Spleen (tissue), 11 donors: ENCODE data around the gene BTN3A1. TPM values are rescaled to one million over a fixed set of nuclear protein-coding genes. Genes with fewer than 3 reads are reported as not detected.

Experiments used
- DNase-seq: peaks from one replicate; pipeline ENCODE4 v3.0.0-alpha.2; 2020
- H3K27ac ChIP-seq, 8 donors: fragments of 200-600 bp; sonication (generic) in 7 of 8; 1 replicate in 4 of 8; 2 replicates in 4 of 8; pipeline versions ENCODE4 v1.5.0 to v1.8.0; 2016 to 2021; ENCODE audit warnings: inconsistent platforms in 4 of 8, mild to moderate bottlenecking in 4 of 8, moderate library complexity in 1 of 8
- H3K27me3 ChIP-seq, 7 donors: fragments of 200-600 bp; sonication (generic) in 6 of 7; replicated peaks in 1 of 7; 1 replicate in 4 of 7; 2 replicates in 3 of 7; pipeline versions ENCODE4 v1.5.0 to v1.8.0; 2016 to 2021; ENCODE audit warnings: inconsistent platforms in 3 of 7, mild to moderate bottlenecking in 1 of 7
- H3K36me3 ChIP-seq, 6 donors: fragments of 200-600 bp; sonication (generic) in 5 of 6; 1 replicate in 4 of 6; 2 replicates in 2 of 6; pipeline versions ENCODE4 v1.5.0 to v1.8.0; 2016 to 2021; ENCODE audit warnings: inconsistent platforms in 2 of 6
- H3K4me1 ChIP-seq, 6 donors: fragments of 200-600 bp; sonication (generic) in 5 of 6; 1 replicate in 3 of 6; 2 replicates in 3 of 6; pipeline versions ENCODE4 v1.5.0 to v1.8.0; 2016 to 2021; ENCODE audit warnings: inconsistent platforms in 3 of 6
- H3K4me3 ChIP-seq, 8 donors: fragments of 200-600 bp; sonication (generic) in 7 of 8; 1 replicate in 4 of 8; 2 replicates in 4 of 8; pipeline versions ENCODE4 v1.5.0 to v1.8.0; 2016 to 2021; ENCODE audit warnings: inconsistent platforms in 4 of 8, mild to moderate bottlenecking in 4 of 8, moderate library complexity in 2 of 8
- H3K9me3 ChIP-seq, 8 donors: fragments of 200-600 bp; sonication (generic) in 7 of 8; 1 replicate in 4 of 8; 2 replicates in 4 of 8; pipeline versions ENCODE4 v1.5.0 to v1.8.0; 2016 to 2021; ENCODE audit warnings: inconsistent platforms in 4 of 8
- CTCF ChIP-seq, 11 experiments: fragments of 200-600 bp in 7 of 11; fragments of 450-650 bp in 4 of 11; sonication (generic) in 4 of 11; IDR thresholded peaks in 8 of 11; conservative IDR thresholded peaks in 3 of 11; 1 replicate in 7 of 11; 2 replicates in 4 of 11; pipeline versions ENCODE4 v1.4.0 to v1.8.0; 2016 to 2021; ENCODE audit warnings: antibody characterized with exemption in 11 of 11, inconsistent platforms in 4 of 11, mild to moderate bottlenecking in 1 of 11
- POLR2A ChIP-seq, 3 donors: fragments of 450-650 bp; IDR thresholded peaks; one replicate each; pipeline ENCODE4 v1.5.1; 2017; ENCODE audit warnings: antibody characterized with exemption in 3 of 3, mild to moderate bottlenecking in 1 of 3
- POLR2AphosphoS5 ChIP-seq, 3 donors: sonication (generic); formaldehyde crosslinking; IDR thresholded peaks; one replicate each; pipeline ENCODE4 v1.5.1; 2017; ENCODE audit warnings: antibody characterized with exemption in 3 of 3
- WGBS, 5 donors: extraction: QIAGEN DNeasy Blood & Tissue Kit in 3 of 5; methylation state at CpG; one replicate each; pipeline versions ENCODE4 v1.1.5 to v1.1.7; 2013 to 2018; 5-methylcytosine and 5-hydroxymethylcytosine counted together
- intact Hi-C: fragments of 100-400 bp; cut with DNase I; formaldehyde crosslinking; loops from one replicate; pipeline ENCODE4 v1.15.0; 2023; ENCODE audit warnings: low total_unique reads
- polyA plus RNA-seq, 3 donors: library from polyadenylated mRNA; stranded (reverse); fragments of 200-250 nt; gene quantifications; one replicate each; pipeline ENCODE4 v1.2.1, GENCODE V29; 2013
- total RNA-seq, 7 donors: library from RNA; depleted of rRNA in 3 of 7; stranded (reverse); fragments of >200 nt in 3 of 7; fragmentation: NEBNext Ultra II Directional in 4 of 7; extraction: Animal tissue kit (Norgen Biotek cat#: 25700) in 4 of 7; gene quantifications; one replicate each; pipeline versions ENCODE4 v1.1.0 to v1.2.1, GENCODE V29; 2016 to 2021
- donor health status: healthy with polysubstance abuse.
- donor health status: DM: no; HTN: no; CAD: no; lungs with moderate emphysema.
- donor health status: DM: no; HTN: no; CAD: no.
- donor health status: Bipolar disorder and iron deficiency.
- donor health status: healthy.
- donor health status: DM: no; HTN: no; CAD: no.
- donor health status: DM: yes; HTN: yes; CAD: no.

BTN3A1 gene
- total and polyA plus RNA-seq, 10 donors, result 25.1 to 142 (median 109) TPM

DNA sequence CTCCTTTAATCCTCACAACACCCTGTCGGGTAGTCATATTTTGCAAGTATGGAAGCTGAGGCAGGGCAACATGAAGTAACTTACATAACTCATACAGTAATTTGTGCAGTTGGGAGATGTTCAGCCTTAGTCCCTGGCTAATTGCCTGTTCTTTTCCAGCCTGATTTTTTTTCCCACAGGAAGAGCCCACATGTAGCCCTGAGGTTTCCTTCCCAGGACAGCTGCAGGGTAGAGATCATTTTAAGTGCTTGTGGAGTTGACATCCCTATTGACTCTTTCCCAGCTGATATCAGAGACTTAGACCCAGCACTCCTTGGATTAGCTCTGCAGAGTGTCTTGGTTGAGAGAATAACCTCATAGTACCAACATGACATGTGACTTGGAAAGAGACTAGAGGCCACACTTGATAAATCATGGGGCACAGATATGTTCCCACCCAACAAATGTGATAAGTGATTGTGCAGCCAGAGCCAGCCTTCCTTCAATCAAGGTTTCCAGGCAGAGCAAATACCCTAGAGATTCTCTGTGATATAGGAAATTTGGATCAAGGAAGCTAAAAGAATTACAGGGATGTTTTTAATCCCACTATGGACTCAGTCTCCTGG lies 50.7 kb downstream of the BTN3A1 start:
- H3K4me3 ChIP-seq, result no peak overlapping the region
- H3K27me3 ChIP-seq, result no peaks in the 10 kb centered on the region
- 68 to 76% (median 74%) methylated on average over 1 of the region's 1 CpG for WGBS, 5 donors
- H3K4me1 ChIP-seq, result peaks cover 8 to 54% (median 28%) of the 10 kb centered on the region in 6 donors
- peak overlapping the region in 7 of 8 donors; percentile 13 to 77 (median 50) for H3K27ac ChIP-seq
- intact Hi-C loops, result no loop called here
- peaks cover 0 to 46% (median 35%) of the 10 kb centered on the region in 6 donors for H3K36me3 ChIP-seq
- no peaks in the 10 kb centered on the region for H3K9me3 ChIP-seq
- DNase-seq, result no peak
- TF ChIP-seq POLR2A (IDR thresholded peaks at IDR 0.05) (no peak), CTCF (IDR thresholded peaks at IDR 0.05 in 8 of 11, conservative IDR thresholded peaks at IDR 0.05 in 3 of 11) (no peak), POLR2AphosphoS5 (IDR thresholded peaks at IDR 0.05) (peak in 1 of 3 donors; percentile 5)

DNA sequence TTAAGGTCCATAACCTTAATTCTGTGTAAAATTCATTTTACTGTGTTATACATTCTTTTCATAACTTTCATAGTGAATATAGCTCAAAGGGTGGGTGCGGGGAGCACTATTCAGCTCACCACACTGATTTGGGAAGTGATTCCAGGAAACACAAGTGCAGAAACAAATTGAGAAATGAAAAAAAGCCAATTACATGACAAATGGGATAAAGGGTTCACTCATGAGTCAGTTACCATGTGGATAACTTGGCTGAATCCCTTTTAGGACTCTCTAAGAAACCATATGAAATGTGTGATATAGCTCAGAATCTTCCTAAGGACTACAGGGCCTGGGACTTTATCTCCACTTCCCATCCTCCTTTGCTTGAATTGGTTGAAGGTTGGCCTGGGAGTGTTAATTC lies 52.6 kb downstream of the BTN3A1 start:
- H3K27ac ChIP-seq, result peak overlapping the region in 2 of 8 donors; percentile 33 to 93
- H3K9me3 ChIP-seq, result no peaks in the 10 kb centered on the region
- no peak for DNase-seq
- H3K4me3 ChIP-seq, result no peak overlapping the region
- H3K36me3 ChIP-seq, result peaks cover 0 to 35% (median 21%) of the 10 kb centered on the region in 6 donors
- intact Hi-C loops, result no loop called here
- H3K4me1 ChIP-seq, result peaks cover 20 to 60% (median 39%) of the 10 kb centered on the region in 6 donors
- TF ChIP-seq POLR2AphosphoS5 (IDR thresholded peaks at IDR 0.05), result no peak
- no peak for TF ChIP-seq POLR2A (IDR thresholded peaks at IDR 0.05)
- no peak for TF ChIP-seq CTCF (IDR thresholded peaks at IDR 0.05 in 8 of 11, conservative IDR thresholded peaks at IDR 0.05 in 3 of 11)
- H3K27me3 ChIP-seq, result no peaks in the 10 kb centered on the region
- WGBS, 5 donors, result 86 to 97% (median 94%) methylated on average over 1 of the region's 1 CpG

DNA sequence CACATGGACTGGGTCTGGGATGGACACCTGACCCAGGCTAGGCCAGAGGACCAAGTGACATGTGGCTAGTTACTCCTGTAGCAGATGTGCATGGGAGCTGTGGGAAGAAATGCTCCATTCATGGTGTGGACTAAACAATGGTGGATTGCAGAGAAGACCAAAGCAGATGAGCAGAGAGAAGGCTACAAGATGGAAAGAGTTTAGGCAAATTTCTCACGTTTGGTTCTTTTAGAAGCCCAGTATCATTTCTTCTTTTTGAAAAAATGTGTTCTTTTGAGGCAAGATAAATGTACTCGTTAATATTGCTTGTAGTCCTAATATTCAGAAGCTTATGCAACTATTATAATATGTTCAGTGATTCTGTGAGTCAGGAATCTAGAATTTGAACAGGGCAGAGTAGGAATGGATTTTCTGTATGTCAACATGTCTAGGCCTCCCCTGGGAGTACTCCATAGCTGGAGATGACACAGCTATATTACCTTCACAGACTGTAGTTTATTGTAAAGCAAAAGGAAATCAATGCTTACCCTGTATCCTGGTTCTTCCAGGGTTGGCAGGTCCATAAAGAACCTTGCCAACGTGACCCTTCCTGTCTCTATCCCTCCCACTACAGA lies 53.4 kb downstream of the BTN3A1 start:
- H3K36me3 ChIP-seq, result peaks cover 0 to 35% (median 20%) of the 10 kb centered on the region in 6 donors
- intact Hi-C loops, result no loop called here
- no peak for DNase-seq
- peaks cover 28 to 69% (median 47%) of the 10 kb centered on the region in 6 donors for H3K4me1 ChIP-seq
- TF ChIP-seq POLR2A (IDR thresholded peaks at IDR 0.05) (no peak), POLR2AphosphoS5 (IDR thresholded peaks at IDR 0.05) (no peak), CTCF (IDR thresholded peaks at IDR 0.05 in 8 of 11, conservative IDR thresholded peaks at IDR 0.05 in 3 of 11) (no peak)
- H3K4me3 ChIP-seq, result no peak overlapping the region
- 59 to 78% (median 70%) methylated on average over 3 of the region's 3 CpGs for WGBS, 5 donors
- no peaks in the 10 kb centered on the region for H3K9me3 ChIP-seq
- H3K27ac ChIP-seq, result peak overlapping the region in 5 of 8 donors; percentile 33 to 98 (median 93)
- no peaks in the 10 kb centered on the region for H3K27me3 ChIP-seq

DNA sequence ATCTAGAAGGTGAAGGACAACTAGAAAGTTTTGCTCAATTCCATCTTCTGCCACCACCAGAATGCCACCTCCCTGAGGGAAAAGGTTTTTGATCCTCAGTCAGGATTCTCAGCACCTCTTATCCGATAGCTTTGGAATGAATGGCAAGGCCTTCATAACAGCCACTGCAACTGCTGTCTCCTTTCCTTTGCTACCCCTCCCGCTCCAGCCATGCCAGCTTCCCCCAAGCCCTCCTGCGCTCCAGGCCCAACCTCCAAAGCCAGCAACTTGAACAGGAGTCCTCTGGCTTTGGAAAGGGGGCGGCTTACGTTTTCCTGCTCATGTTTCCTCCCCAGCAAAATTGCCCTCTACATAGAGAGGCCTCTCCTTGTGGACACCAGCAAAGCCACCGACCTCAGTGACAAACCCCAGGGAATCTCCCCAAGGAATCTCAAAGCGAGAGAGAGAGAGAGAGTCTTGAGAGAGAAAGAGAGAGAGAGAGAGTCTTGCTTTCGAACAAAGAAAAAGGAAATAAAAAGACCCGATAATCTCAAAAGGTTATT lies 55.3 kb downstream of the BTN3A1 start:
- 24 to 28% (median 26%) methylated on average over 9 of the region's 9 CpGs for WGBS, 5 donors
- Histone ChIP-seq H3K9me3 (no peaks in the 10 kb centered on the region), H3K27ac (peak overlapping the region; percentile 77 to 98 (median 96)), H3K4me1 (peaks cover 40 to 84% (median 62%) of the 10 kb centered on the region in 6 donors), H3K4me3 (peak overlapping the region in 7 of 8 donors; percentile 67 to 80 (median 76)), H3K36me3 (peaks cover 0 to 35% (median 23%) of the 10 kb centered on the region in 6 donors), H3K27me3 (no peaks in the 10 kb centered on the region)
- no peak for DNase-seq
- intact Hi-C loops, result no loop called here
- TF ChIP-seq POLR2A (IDR thresholded peaks at IDR 0.05) (no peak), CTCF (IDR thresholded peaks at IDR 0.05 in 8 of 11, conservative IDR thresholded peaks at IDR 0.05 in 3 of 11) (no peak), POLR2AphosphoS5 (IDR thresholded peaks at IDR 0.05) (peak in 1 of 3 donors; percentile 20)
